ENCODE measurements around the gene PARP16.

GRCh38 chr15:65311760-65312159, 25.1 kb upstream of the PARP16 start:
- TF ChIP-seq EP300 (IDR thresholded peaks at IDR 0.05) (no peak), CTCF (IDR thresholded peaks at IDR 0.05) (no peak), POLR2A (IDR thresholded peaks at IDR 0.05; ENCODE audit: low read depth) (no peak), POLR2AphosphoS5 (IDR thresholded peaks at IDR 0.05) (no peak)

All from esophagus muscularis mucosa (tissue), 4 donors.